B cell (primary cell): ENCODE data around the gene LSM4. TPM values are rescaled to one million over a fixed set of nuclear protein-coding genes. Genes with fewer than 3 reads are reported as not detected.

ENCODE experiments used
- ATAC-seq: fragments of 200-7000 bp; cut with Tn5 transposase; one replicate; pipeline ENCODE4 v1.10.0; 2021; ENCODE audit warnings: low read depth, mild to moderate bottlenecking, moderate number of reproducible peaks, moderate library complexity
- CTCF ChIA-PET: fragments of 350-600 bp; sonication (Branson Sonifier 250); formaldehyde crosslinking; loops from one replicate; lab custom pipeline; 2021; ENCODE audit warnings: antibody characterized with exemption, inconsistent platforms; lab: Charles Lee
- POLR2A ChIA-PET: fragments of 350-600 bp; sonication (Branson Sonifier 250); formaldehyde crosslinking; loops from one replicate; lab custom pipeline; 2021; ENCODE audit warnings: antibody characterized with exemption; lab: Charles Lee
- DNase-seq: peaks from one replicate; pipeline ENCODE4 v3.0.0; 2013
- H2AFZ ChIP-seq: 2 replicates; pipeline ENCODE4 v1.6.1; 2012; ENCODE audit warnings: mild to moderate bottlenecking, low read depth, low read length; ENCODE audit not compliant: insufficient read depth, poor library complexity, severe bottlenecking
- H3K27ac ChIP-seq, 2 donors: 1 replicate in 1 of 2; 2 replicates in 1 of 2; pipeline ENCODE4 v1.5.1; 2012 to 2013; ENCODE audit warnings: low read length in 2 of 2, mild to moderate bottlenecking in 2 of 2, moderate library complexity in 1 of 2
- H3K27me3 ChIP-seq, 4 experiments: fragments of 200-600 bp in 1 of 4; sonication (generic) in 1 of 4; replicated peaks in 1 of 4; 1 replicate in 2 of 4; 2 replicates in 2 of 4; pipeline versions ENCODE4 v1.6.1 to v1.7.0; 2013 to 2016; ENCODE audit warnings: low read length in 3 of 4, mild to moderate bottlenecking in 2 of 4, mixed read lengths in 1 of 4, moderate library complexity in 1 of 4; ENCODE audit not compliant: insufficient read depth in 4 of 4, control insufficient read depth in 3 of 4; ENCODE audit errors: control extremely low read depth in 1 of 4
- H3K36me3 ChIP-seq, 2 experiments: replicated peaks in 1 of 2; 1 replicate in 1 of 2; 2 replicates in 1 of 2; pipeline versions ENCODE4 v1.6.1 to v1.7.1; 2013; ENCODE audit warnings: low read length in 1 of 2; ENCODE audit not compliant: insufficient read depth in 2 of 2, control insufficient read depth in 1 of 2; ENCODE audit errors: control extremely low read depth in 1 of 2, extremely low read depth in 1 of 2
- H3K4me1 ChIP-seq, 2 donors: fragments of 200-600 bp in 1 of 2; sonication (generic) in 1 of 2; 1 replicate in 1 of 2; 2 replicates in 1 of 2; pipeline versions ENCODE4 v1.5.1 to v1.6.1; 2013 to 2017; ENCODE audit warnings: low read length in 2 of 2; ENCODE audit not compliant: control insufficient read depth in 2 of 2, insufficient read depth in 2 of 2
- H3K4me2 ChIP-seq: replicated peaks from 2 replicates; pipeline ENCODE3; 2012; ENCODE audit warnings: mild to moderate bottlenecking, low read depth, low read length; ENCODE audit not compliant: poor library complexity, severe bottlenecking
- H3K4me3 ChIP-seq, 5 experiments: fragments of 200-600 bp in 1 of 5; sonication (generic) in 1 of 5; 1 replicate in 3 of 5; 2 replicates in 2 of 5; pipeline versions ENCODE4 v1.5.1 to v1.7.0; 2011 to 2016; ENCODE audit warnings: low read length in 4 of 5, mild to moderate bottlenecking in 4 of 5, low read depth in 2 of 5, control low read depth in 1 of 5, moderate library complexity in 1 of 5; ENCODE audit not compliant: insufficient read depth in 1 of 5; ENCODE audit errors: control extremely low read depth in 1 of 5, extremely low read depth in 1 of 5
- H3K79me2 ChIP-seq: fragments of 200-600 bp; sonication (generic); one replicate; pipeline ENCODE4 v1.6.0; 2016; ENCODE audit warnings: low read length; ENCODE audit not compliant: control insufficient read depth, insufficient read depth
- H3K9ac ChIP-seq: fragments of 200-600 bp; sonication (generic); 2 replicates; pipeline ENCODE4 v1.6.1; 2017; ENCODE audit warnings: mild to moderate bottlenecking, low read length, moderate library complexity
- H3K9me3 ChIP-seq, 3 donors: one replicate each; pipeline versions ENCODE4 v1.6.1 to v1.7.1; 2013; ENCODE audit warnings: low read length in 2 of 3; ENCODE audit not compliant: control insufficient read depth in 2 of 3, insufficient read depth in 1 of 3; ENCODE audit errors: control extremely low read depth in 1 of 3
- H4K20me1 ChIP-seq: 2 replicates; pipeline ENCODE4 v1.6.0; 2012; ENCODE audit warnings: mild to moderate bottlenecking, low read length; ENCODE audit not compliant: insufficient read depth, control insufficient read depth, poor library complexity, severe bottlenecking
- H3K27ac Mint-ChIP-seq: one replicate; pipeline ENCODE4 v1.8.0; 2021; ENCODE audit warnings: mixed read lengths
- H3K27me3 Mint-ChIP-seq: one replicate; pipeline ENCODE4 v1.8.0; 2021; ENCODE audit warnings: mixed read lengths
- H3K4me1 Mint-ChIP-seq: one replicate; pipeline ENCODE4 v1.8.0; 2021; ENCODE audit warnings: mixed read lengths
- H3K4me3 Mint-ChIP-seq: one replicate; pipeline ENCODE4 v1.8.0; 2021; ENCODE audit warnings: mixed read lengths
- H3K9me3 Mint-ChIP-seq: one replicate; pipeline ENCODE4 v1.8.0; 2022; ENCODE audit warnings: mixed read lengths; ENCODE audit not compliant: insufficient read depth
- CTCF ChIP-seq: fragments of 200-600 bp; IDR thresholded peaks from one replicate; pipeline ENCODE4 v1.8.0; 2022; ENCODE audit warnings: antibody characterized with exemption, mild to moderate bottlenecking
- EZH2 ChIP-seq: IDR thresholded peaks from 2 replicates; pipeline ENCODE4 v1.6.1; 2012; ENCODE audit warnings: borderline replicate concordance, low read depth, mild to moderate bottlenecking, moderate library complexity, low read length; ENCODE audit not compliant: insufficient read depth, poor library complexity, severe bottlenecking
- WGBS: methylation state at CpG from one replicate; pipeline ENCODE4 v1.1.5; 2013; ENCODE audit warnings: missing lambda C conversion rate; ENCODE audit not compliant: insufficient coverage; 5-methylcytosine and 5-hydroxymethylcytosine counted together
- intact Hi-C: fragments of 100-400 bp; cut with micrococcal nuclease; formaldehyde crosslinking; loops from one replicate; pipeline ENCODE4 v1.10.0; 2022
- polyA plus RNA-seq: library from polyadenylated mRNA; depleted of rRNA; stranded (reverse); fragments of >200 nt; gene quantifications from 2 replicates; pipeline ENCODE4 v1.2.3, GENCODE V29; 2012
- total RNA-seq, 2 donors: library from RNA; stranded (reverse); fragments of 120-200 nt in 1 of 2; gene quantifications; 1 replicate in 1 of 2; 2 replicates in 1 of 2; pipeline versions ENCODE4 v1.2.3 to v1.2.4, GENCODE V29; 2013 to 2022

The LSM4 gene
- total and polyA plus RNA-seq, 2 donors (not counting 1 experiment from before 2014, with no cell fraction given): 66.3 to 86.1 TPM

GRCh38 chr19:18282021-18282787, 40.7 kb downstream of the LSM4 start:
- 7% methylated on average over 14 of the region's 27 CpGs for WGBS
- peak overlapping the region; percentile 36 for H2AFZ ChIP-seq
- peak overlapping the region; percentile 98 for H3K27ac Mint-ChIP-seq
- H3K9me3 ChIP-seq: no peaks in the 10 kb centered on the region
- ATAC-seq (no peak), DNase-seq (no peak)
- H3K9ac ChIP-seq: peak overlapping the region; percentile 96
- H3K27me3 Mint-ChIP-seq: no peaks in the 10 kb centered on the region
- peak overlapping the region; percentile 60 to 82 (median 72) for H3K4me3 ChIP-seq
- POLR2A ChIA-PET: interaction anchor here (0.6 to 7.2 kb wide), 16 partner anchors 9 to 282 kb away, joined by 3 to 318 read pairs (median 12); partner anchors contain the start of genes LSM4 and MPV17L2
- peak overlapping the region; percentile 98 to 99 for H3K27ac ChIP-seq
- CTCF ChIA-PET: interaction anchor here (0.6 to 6.8 kb wide), 9 partner anchors 10 to 129 kb away, joined by 3 to 259 read pairs (median 51); partner anchors contain the start of genes LSM4 and MPV17L2
- no peak for TF ChIP-seq CTCF
- TF ChIP-seq EZH2: no peak
- peaks cover 39% of the 10 kb centered on the region for H4K20me1 ChIP-seq
- peaks cover 38% of the 10 kb centered on the region for H3K79me2 ChIP-seq
- peaks cover 23 to 43% of the 10 kb centered on the region in 2 donors for H3K4me1 ChIP-seq
- H3K27me3 ChIP-seq: no peaks in the 10 kb centered on the region
- H3K36me3 ChIP-seq: peaks cover 0 to 18% of the 10 kb centered on the region in 2 experiments
- peak overlapping the region; percentile 98 for H3K4me2 ChIP-seq
- H3K4me3 Mint-ChIP-seq: peak overlapping the region; percentile 89
- peaks cover 54% of the 10 kb centered on the region for H3K4me1 Mint-ChIP-seq
- H3K9me3 Mint-ChIP-seq: no peaks in the 10 kb centered on the region
- intact Hi-C loops: loop anchor here (1.0 kb wide), 1 partner anchor 8 kb away; no protein-coding TSS in a partner anchor
